Neural cell (in vitro differentiated cells): ENCODE measurements around the gene TRIM15. TPM values are rescaled to one million over a fixed set of nuclear protein-coding genes. Genes with fewer than 3 reads are reported as not detected.
A peak's percentile ranks its signal among the peaks of the same experiment; 100 is the strongest.
"Not testable (repeated sequence)": the region's sequence is repeated elsewhere in the genome, so short reads cannot be mapped to it uniquely, and the experiment has no call there.

Experiments used
- H2AFZ ChIP-seq: fragments of 200-600, 300-800 bp; sonication (generic), shearing (Covaris generic); 2 replicates; pipeline ENCODE4 v1.6.0; 2014; ENCODE audit warnings: low read depth, mild to moderate bottlenecking, antibody characterized with exemption, low read length, moderate library complexity
- H3F3A ChIP-seq: fragments of 200-600 bp; shearing (Covaris generic); 2 replicates; pipeline ENCODE4 v1.6.1; 2016; ENCODE audit warnings: mild to moderate bottlenecking, moderate library complexity, mixed read lengths, antibody characterized with exemption, low read length; ENCODE audit not compliant: insufficient read depth, poor library complexity, severe bottlenecking
- H3K27ac ChIP-seq: fragments of 200-600, 300-800 bp; sonication (generic), shearing (Covaris generic); 2 replicates; pipeline ENCODE4 v1.5.1; 2014; ENCODE audit warnings: mild to moderate bottlenecking, low read length, moderate library complexity
- H3K27me3 ChIP-seq: fragments of 300-800, 200-600 bp; sonication (generic), shearing (Covaris generic); 2 replicates; pipeline ENCODE4 v1.6.0; 2014; ENCODE audit warnings: mild to moderate bottlenecking, low read depth, low read length, moderate library complexity; ENCODE audit not compliant: insufficient read depth
- H3K36me3 ChIP-seq: fragments of 300-800, 200-600 bp; sonication (generic), shearing (Covaris generic); 2 replicates; pipeline ENCODE4 v1.5.1; 2014; ENCODE audit warnings: mild to moderate bottlenecking, antibody characterized with exemption, low read length, moderate library complexity; ENCODE audit not compliant: insufficient read depth
- H3K4me2 ChIP-seq: fragments of 300-800, 200-600 bp; sonication (generic), shearing (Covaris generic); 2 replicates; pipeline ENCODE4 v1.6.0; 2014; ENCODE audit warnings: mild to moderate bottlenecking, low read length
- H3K4me3 ChIP-seq: fragments of 300-800, 200-600 bp; sonication (generic), shearing (Covaris generic); 2 replicates; pipeline ENCODE4 v1.5.1; 2014; ENCODE audit warnings: mild to moderate bottlenecking, low read length, moderate library complexity
- H3K79me2 ChIP-seq: fragments of 200-600 bp; shearing (Covaris generic); replicated peaks from 2 replicates; pipeline ENCODE4 v1.6.0; 2014; ENCODE audit warnings: mild to moderate bottlenecking, low read length, moderate library complexity; ENCODE audit not compliant: insufficient read depth
- H3K9ac ChIP-seq: fragments of 300-800, 200-600 bp; sonication (generic), shearing (Covaris generic); 2 replicates; pipeline ENCODE4 v1.6.1; 2016; ENCODE audit warnings: mild to moderate bottlenecking, low read length, mixed read lengths
- H3K9me2 ChIP-seq: fragments of 200-600 bp; shearing (Covaris generic); 2 replicates; pipeline ENCODE4 v1.6.1; 2016; ENCODE audit warnings: mild to moderate bottlenecking, low read length, mixed read lengths; ENCODE audit not compliant: insufficient read depth
- H3K9me3 ChIP-seq: fragments of 200-600, 300-800 bp; sonication (generic), shearing (Covaris generic); 2 replicates; pipeline ENCODE4 v1.6.1; 2016; ENCODE audit warnings: mild to moderate bottlenecking, mixed run types, low read length, moderate library complexity, mixed read lengths
- H4K20me1 ChIP-seq: fragments of 200-600 bp; shearing (Covaris generic); 2 replicates; pipeline ENCODE4 v1.6.1; 2016; ENCODE audit warnings: mild to moderate bottlenecking, mixed run types; ENCODE audit not compliant: insufficient read depth
- EP300 ChIP-seq: fragments of 450-650 bp; conservative IDR thresholded peaks from 2 replicates; pipeline ENCODE4 v1.6.1; 2014; ENCODE audit warnings: antibody characterized with exemption, mild to moderate bottlenecking, moderate library complexity; ENCODE audit not compliant: poor library complexity, severe bottlenecking
- EZH2 ChIP-seq: fragments of 200-600, 300-800 bp; shearing (Covaris generic), sonication (generic); IDR thresholded peaks from 2 replicates; pipeline ENCODE4 v1.6.1; 2014; ENCODE audit warnings: antibody characterized with exemption, low read length, borderline replicate concordance, mild to moderate bottlenecking; ENCODE audit not compliant: insufficient read depth, poor library complexity, severe bottlenecking
- MXI1 ChIP-seq: fragments of 450-650 bp; conservative IDR thresholded peaks from 2 replicates; pipeline ENCODE4 v1.6.1; 2014; ENCODE audit warnings: antibody characterized with exemption, mild to moderate bottlenecking; ENCODE audit not compliant: poor library complexity, severe bottlenecking
- POLR2AphosphoS5 ChIP-seq: IDR thresholded peaks from 2 replicates; pipeline ENCODE4 v1.6.1; 2012
- RAD21 ChIP-seq: fragments of 450-650 bp; conservative IDR thresholded peaks from 2 replicates; pipeline ENCODE4 v1.6.1; 2014; ENCODE audit warnings: antibody characterized with exemption, mild to moderate bottlenecking, moderate library complexity
- REST ChIP-seq: IDR thresholded peaks from 2 replicates; pipeline ENCODE4 v1.6.1; 2012; ENCODE audit warnings: borderline replicate concordance
- SMC3 ChIP-seq: fragments of 450-650 bp; conservative IDR thresholded peaks from 2 replicates; pipeline ENCODE4 v1.6.1; 2014; ENCODE audit warnings: antibody characterized with exemption, mild to moderate bottlenecking, moderate library complexity; ENCODE audit not compliant: poor library complexity
- TAF1 ChIP-seq: IDR thresholded peaks from 2 replicates; pipeline ENCODE4 v1.6.1; 2012; ENCODE audit warnings: low read depth
- polyA plus RNA-seq: library from polyadenylated mRNA; depleted of rRNA; stranded (reverse); fragments of >200 nt; gene quantifications from 2 replicates; pipeline ENCODE4 v1.2.3, GENCODE V29; 2014
- small RNA-seq, 3 experiments: library from RNA; depleted of rRNA; stranded (forward); fragments of <200 nt; gene quantifications; one replicate each; pipeline ENCODE3, GENCODE V24; 2012
- TF ChIP-seq, protein P1 (sequence below): fragments of 450-650 bp; IDR thresholded peaks from 2 replicates; pipeline ENCODE4 v1.5.1; 2014; ENCODE audit warnings: antibody characterized with exemption, mild to moderate bottlenecking, moderate library complexity; ENCODE audit not compliant: poor library complexity, severe bottlenecking

TRIM15 gene
- polyA plus RNA-seq, 1 donor from 2014 or later: not detected

DNA sequence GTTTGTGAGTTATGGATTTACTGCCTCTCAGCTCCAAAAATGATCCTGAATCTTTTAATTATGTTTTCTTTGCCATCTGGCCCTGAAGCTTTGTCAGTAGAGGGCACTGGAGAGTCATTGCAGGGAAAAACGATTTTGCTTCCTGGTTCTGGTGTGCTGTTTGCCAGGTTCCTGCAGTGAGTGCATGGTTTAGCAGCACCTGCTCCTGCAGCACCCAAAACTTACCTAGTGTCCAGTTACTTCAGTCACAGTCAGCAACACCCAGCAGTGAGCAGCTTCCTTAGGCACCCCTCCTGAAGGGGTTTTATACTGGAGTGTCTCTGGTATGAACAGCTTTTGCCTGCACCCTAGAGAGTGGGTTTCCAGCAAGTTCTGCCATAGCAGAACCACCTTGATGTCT is 55.9 kb downstream of the TRIM15 start:
- no peaks in the 10 kb centered on the region for H3K9me2 ChIP-seq
- TF ChIP-seq EZH2 (no peak), POLR2AphosphoS5 (no peak), REST (no peak), TAF1 (no peak), EP300 (no peak), RAD21 (peak; percentile 63), MXI1 (no peak), SMC3 (peak; percentile 58)
- TF ChIP-seq, protein P1, sequence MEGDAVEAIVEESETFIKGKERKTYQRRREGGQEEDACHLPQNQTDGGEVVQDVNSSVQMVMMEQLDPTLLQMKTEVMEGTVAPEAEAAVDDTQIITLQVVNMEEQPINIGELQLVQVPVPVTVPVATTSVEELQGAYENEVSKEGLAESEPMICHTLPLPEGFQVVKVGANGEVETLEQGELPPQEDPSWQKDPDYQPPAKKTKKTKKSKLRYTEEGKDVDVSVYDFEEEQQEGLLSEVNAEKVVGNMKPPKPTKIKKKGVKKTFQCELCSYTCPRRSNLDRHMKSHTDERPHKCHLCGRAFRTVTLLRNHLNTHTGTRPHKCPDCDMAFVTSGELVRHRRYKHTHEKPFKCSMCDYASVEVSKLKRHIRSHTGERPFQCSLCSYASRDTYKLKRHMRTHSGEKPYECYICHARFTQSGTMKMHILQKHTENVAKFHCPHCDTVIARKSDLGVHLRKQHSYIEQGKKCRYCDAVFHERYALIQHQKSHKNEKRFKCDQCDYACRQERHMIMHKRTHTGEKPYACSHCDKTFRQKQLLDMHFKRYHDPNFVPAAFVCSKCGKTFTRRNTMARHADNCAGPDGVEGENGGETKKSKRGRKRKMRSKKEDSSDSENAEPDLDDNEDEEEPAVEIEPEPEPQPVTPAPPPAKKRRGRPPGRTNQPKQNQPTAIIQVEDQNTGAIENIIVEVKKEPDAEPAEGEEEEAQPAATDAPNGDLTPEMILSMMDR: peak; percentile 73

DNA sequence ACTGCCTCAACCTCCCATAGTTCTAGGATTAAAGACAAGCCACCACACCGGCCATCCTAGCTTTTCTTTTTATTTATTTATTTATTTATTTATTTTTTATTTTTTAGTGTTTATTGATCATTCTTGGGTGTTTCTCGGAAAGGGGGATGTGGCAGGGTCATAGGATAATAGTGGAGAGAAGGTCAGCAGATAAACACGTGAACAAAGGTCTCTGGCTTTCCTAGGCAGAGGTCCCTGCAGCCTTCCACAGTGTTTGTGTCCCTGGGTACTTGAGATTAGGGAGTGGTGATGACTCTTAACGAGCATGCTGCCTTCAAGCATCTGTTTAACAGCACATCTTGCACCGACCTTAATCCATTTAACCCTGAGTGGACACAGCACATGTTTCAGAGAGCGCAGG is 58.0 kb downstream of the TRIM15 start:
- not testable (repeated sequence) for H3F3A ChIP-seq, H3K9me3 ChIP-seq, H3K79me2 ChIP-seq, H2AFZ ChIP-seq, H3K9me2 ChIP-seq, H3K4me3 ChIP-seq, H3K27me3 ChIP-seq, H3K27ac ChIP-seq, H3K4me2 ChIP-seq, H3K9ac ChIP-seq, H3K36me3 ChIP-seq, H4K20me1 ChIP-seq

More for the DNA sequence above, 55.9 kb downstream of the TRIM15 start:
- Histone ChIP-seq H3K36me3 (no peaks in the 10 kb centered on the region), H3K27ac (no peak overlapping the region), H3K4me2 (no peak overlapping the region), H3K9me3 (peaks cover 3% of the 10 kb centered on the region), H3F3A (no peaks in the 10 kb centered on the region), H3K27me3 (no peaks in the 10 kb centered on the region), H3K4me3 (no peak overlapping the region), H4K20me1 (no peaks in the 10 kb centered on the region), H2AFZ (no peak overlapping the region), H3K79me2 (no peaks in the 10 kb centered on the region), H3K9ac (no peak overlapping the region)

- not testable (repeated sequence) for H3F3A ChIP-seq
Observed at GRCh38 chr6:30221956-30222355, 58.6 kb downstream of the TRIM15 start.

More at GRCh38 chr6:30221956-30222355, 58.6 kb downstream of the TRIM15 start:
- H3K9me3 ChIP-seq, H3K27me3 ChIP-seq, H2AFZ ChIP-seq, H3K4me2 ChIP-seq, H3K9me2 ChIP-seq, H3K9ac ChIP-seq, H3K27ac ChIP-seq, H3K36me3 ChIP-seq, H4K20me1 ChIP-seq, H3K79me2 ChIP-seq, H3K4me3 ChIP-seq: not testable (repeated sequence)

Small RNAs within 50 kb of the gene (small RNA-seq; reads per million reads assigned to genes)
- gene RF00554: 0 to 1.5 (median 0) reads per million in 3 experiments

Other genes with a start within 250 kb of the TRIM15 start
- 47.6 and 58.7 TPM in 2 replicates for gene HLA-A, start 221.0 kb upstream of the TRIM15 start, polyA plus RNA-seq
- 42.8 and 51.4 TPM in 2 replicates for gene POLR1H, start 102.3 kb upstream of the TRIM15 start, polyA plus RNA-seq
- gene PPP1R11, start 96.3 kb upstream of the TRIM15 start, polyA plus RNA-seq: 39.7 and 48.1 TPM in 2 replicates
- not detected in 2 replicates for gene RNF39, start 87.8 kb upstream of the TRIM15 start, polyA plus RNA-seq
- gene TRIM31, start 50.5 kb upstream of the TRIM15 start, polyA plus RNA-seq: not detected in 2 replicates
- not detected in 2 replicates for gene TRIM40, start 27.4 kb upstream of the TRIM15 start, polyA plus RNA-seq
- not detected in 2 replicates for gene TRIM10, start 2.3 kb upstream of the TRIM15 start, polyA plus RNA-seq
- 23.5 and 25.9 TPM in 2 replicates for gene TRIM26, start 49.9 kb downstream of the TRIM15 start, polyA plus RNA-seq
- gene TRIM39, start 163.4 kb downstream of the TRIM15 start, polyA plus RNA-seq: 9.2 and 14.0 TPM in 2 replicates
- 109 and 116 TPM in 2 replicates for gene RPP21, start 181.6 kb downstream of the TRIM15 start, polyA plus RNA-seq